IMR-90 (cell line): ENCODE results near the gene MAP1LC3C. TPM values are rescaled to one million over a fixed set of nuclear protein-coding genes. Genes with fewer than 3 reads are reported as not detected.

ENCODE experiments used
- ATAC-seq: fragments of 200-7000 bp; cut with Tn5 transposase; 2 replicates; pipeline ENCODE4 v1.9.1; 2020; ENCODE audit warnings: low read depth, mild to moderate bottlenecking, moderate library complexity
- BruUV-seq: library from RNA; stranded (reverse); fragments of 400-500 nt; replicated peaks from 2 replicates; lab custom pipeline; 2021; lab: Mats Ljungman, UMichigan
- CTCF ChIA-PET: fragments of 300-600 bp; formaldehyde crosslinking; extraction: SDS; loops from one replicate; lab custom pipeline; 2021; ENCODE audit warnings: antibody characterized with exemption; lab: Yijun Ruan, JAX
- POLR2A ChIA-PET: fragments of 300-600 bp; sonication (Branson Sonifier 250); formaldehyde crosslinking; loops from one replicate; lab custom pipeline; 2022; ENCODE audit warnings: antibody characterized with exemption; ENCODE audit not compliant: unreplicated experiment; lab: Charles Lee
- DNase-seq: peaks from one replicate; pipeline ENCODE4 v3.0.0; 2013
- H2AFZ ChIP-seq: replicated peaks from 2 replicates; pipeline ENCODE3; 2013; ENCODE audit warnings: low read length, mild to moderate bottlenecking; ENCODE audit not compliant: poor library complexity
- H2AK5ac ChIP-seq: 2 replicates; pipeline ENCODE4 v1.6.1; 2013; ENCODE audit warnings: low read depth, low read length, inconsistent platforms
- H2AK9ac ChIP-seq: replicated peaks from 2 replicates; pipeline ENCODE3; 2013; ENCODE audit warnings: mild to moderate bottlenecking, low read depth, low read length, moderate library complexity; ENCODE audit not compliant: poor library complexity
- H2BK120ac ChIP-seq: 2 replicates; pipeline ENCODE4 v1.6.1; 2013; ENCODE audit warnings: low read depth, low read length, inconsistent platforms
- H2BK15ac ChIP-seq: 3 replicates; pipeline ENCODE4 v1.6.1; 2013; ENCODE audit warnings: low read depth, low read length, inconsistent platforms
- H2BK20ac ChIP-seq: 2 replicates; pipeline ENCODE4 v1.6.1; 2013; ENCODE audit warnings: low read depth, mild to moderate bottlenecking, inconsistent platforms, low read length, moderate library complexity
- H2BK5ac ChIP-seq: 2 replicates; pipeline ENCODE4 v1.6.1; 2013; ENCODE audit warnings: mild to moderate bottlenecking, low read depth, low read length, inconsistent platforms; ENCODE audit not compliant: poor library complexity, severe bottlenecking
- H3K14ac ChIP-seq: replicated peaks from 2 replicates; pipeline ENCODE4 v1.6.1; 2013; ENCODE audit warnings: low read depth, low read length, inconsistent platforms
- H3K18ac ChIP-seq: 2 replicates; pipeline ENCODE4 v1.6.1; 2013; ENCODE audit warnings: low read depth, low read length, control low read depth
- H3K23ac ChIP-seq: 2 replicates; pipeline ENCODE4 v1.6.1; 2013; ENCODE audit warnings: low read depth, low read length, inconsistent platforms
- H3K27ac ChIP-seq: 2 replicates; pipeline ENCODE4 v1.5.1; 2013; ENCODE audit warnings: mild to moderate bottlenecking, control low read depth, low read length; ENCODE audit not compliant: insufficient read depth
- H3K27me3 ChIP-seq: 2 replicates; pipeline ENCODE4 v1.6.1; 2013; ENCODE audit warnings: low read length; ENCODE audit not compliant: control insufficient read depth, insufficient read depth
- H3K36me3 ChIP-seq: 2 replicates; pipeline ENCODE4 v1.6.1; 2013; ENCODE audit warnings: low read length, mixed read lengths; ENCODE audit not compliant: control insufficient read depth, insufficient read depth
- H3K4ac ChIP-seq: 2 replicates; pipeline ENCODE4 v1.6.1; 2013; ENCODE audit warnings: low read depth, low read length, inconsistent platforms
- H3K4me1 ChIP-seq: 2 replicates; pipeline ENCODE4 v1.6.1; 2013; ENCODE audit warnings: low read length, mixed read lengths; ENCODE audit not compliant: control insufficient read depth, insufficient read depth
- H3K4me2 ChIP-seq: 2 replicates; pipeline ENCODE4 v1.6.1; 2013; ENCODE audit warnings: low read depth, mild to moderate bottlenecking, control low read depth, low read length, moderate library complexity
- H3K4me3 ChIP-seq: 2 replicates; pipeline ENCODE4 v1.5.1; 2013; ENCODE audit warnings: low read depth, mild to moderate bottlenecking, control low read depth, low read length, moderate library complexity; ENCODE audit not compliant: insufficient read depth
- H3K56ac ChIP-seq: 2 replicates; pipeline ENCODE4 v1.6.1; 2013; ENCODE audit warnings: low read length, inconsistent platforms; ENCODE audit not compliant: insufficient read depth; ENCODE audit errors: extremely low read depth
- H3K79me1 ChIP-seq, 2 experiments: 2 replicates each; pipeline ENCODE4 v1.6.1; 2013; ENCODE audit warnings: low read length in 2 of 2, inconsistent platforms in 1 of 2, low read depth in 1 of 2
- H3K9ac ChIP-seq: 2 replicates; pipeline ENCODE4 v1.6.1; 2013; ENCODE audit warnings: low read depth, low read length, control low read depth
- H3K9me1 ChIP-seq: 2 replicates; pipeline ENCODE4 v1.6.1; 2013; ENCODE audit warnings: low read length, inconsistent platforms; ENCODE audit not compliant: insufficient read depth
- H3K9me3 ChIP-seq: 2 replicates; pipeline ENCODE4 v1.6.1; 2013; ENCODE audit warnings: low read length; ENCODE audit not compliant: control insufficient read depth, insufficient read depth
- H4K20me1 ChIP-seq: 2 replicates; pipeline ENCODE4 v1.6.1; 2013; ENCODE audit warnings: low read length, inconsistent platforms; ENCODE audit not compliant: insufficient read depth
- H4K5ac ChIP-seq: 2 replicates; pipeline ENCODE4 v1.6.1; 2013; ENCODE audit warnings: mild to moderate bottlenecking, low read depth, low read length, control low read depth
- H4K8ac ChIP-seq, 2 experiments: 2 replicates each; pipeline ENCODE4 v1.6.1; 2013; ENCODE audit warnings: low read depth in 2 of 2, low read length in 2 of 2, control low read depth in 1 of 2, inconsistent platforms in 1 of 2
- H4K91ac ChIP-seq: 2 replicates; pipeline ENCODE4 v1.6.1; 2013; ENCODE audit warnings: low read depth, low read length, inconsistent platforms; ENCODE audit not compliant: insufficient read depth
- CEBPB ChIP-seq: IDR thresholded peaks from 2 replicates; pipeline ENCODE4 v1.6.1; 2012; ENCODE audit warnings: low read depth, low read length, improper control_type of control experiment
- CHD1 ChIP-seq: IDR thresholded peaks from 2 replicates; pipeline ENCODE4 v1.6.1; 2012; ENCODE audit warnings: low read depth, low read length, improper control_type of control experiment
- FOS ChIP-seq: fragments of 150-350 bp; IDR thresholded peaks from 2 replicates; pipeline ENCODE4 v1.6.1; 2016; ENCODE audit warnings: low read depth, low read length
- MAZ ChIP-seq: IDR thresholded peaks from 2 replicates; pipeline ENCODE4 v1.6.1; 2012; ENCODE audit warnings: low read depth, mild to moderate bottlenecking, low read length, improper control_type of control experiment, moderate library complexity, borderline replicate concordance
- MXI1 ChIP-seq: IDR thresholded peaks from 2 replicates; pipeline ENCODE4 v1.6.1; 2012; ENCODE audit warnings: low read depth, mild to moderate bottlenecking, low read length, moderate library complexity, borderline replicate concordance
- NFE2L2 ChIP-seq: fragments of 150-350 bp; IDR thresholded peaks from 2 replicates; pipeline ENCODE4 v1.6.1; 2016; ENCODE audit warnings: low read depth, mild to moderate bottlenecking, low read length
- RAD21 ChIP-seq: IDR thresholded peaks from 2 replicates; pipeline ENCODE4 v1.6.1; 2012; ENCODE audit warnings: low read length, improper control_type of control experiment
- RCOR1 ChIP-seq: IDR thresholded peaks from 2 replicates; pipeline ENCODE4 v1.6.1; 2012; ENCODE audit warnings: mild to moderate bottlenecking, low read length, improper control_type of control experiment; ENCODE audit not compliant: insufficient replicate concordance
- RFX5 ChIP-seq: IDR thresholded peaks from 2 replicates; pipeline ENCODE4 v1.8.0; 2012; ENCODE audit warnings: low read depth, mild to moderate bottlenecking, low read length, moderate library complexity
- SMC3 ChIP-seq: fragments of 150-350 bp; IDR thresholded peaks from 2 replicates; pipeline ENCODE4 v1.6.1; 2016; ENCODE audit warnings: low read depth, mild to moderate bottlenecking, antibody characterized with exemption, low read length, moderate library complexity
- USF2 ChIP-seq: fragments of 150-350 bp; IDR thresholded peaks from 2 replicates; pipeline ENCODE4 v1.6.1; 2017; ENCODE audit warnings: mild to moderate bottlenecking, antibody characterized with exemption, low read length, low read depth
- WGBS, 2 experiments: methylation state at CpG; one replicate each; pipeline versions ENCODE4 v1.1.5 to v1.1.7; 2013; ENCODE audit warnings: missing lambda C conversion rate in 2 of 2; ENCODE audit not compliant: insufficient read length in 1 of 2; ENCODE audit errors: extremely low coverage in 2 of 2; 5-methylcytosine and 5-hydroxymethylcytosine counted together
- dilution Hi-C: fragments of 300-500 bp; cut with HindIII; formaldehyde crosslinking; loops from one replicate; pipeline ENCODE4 v1.14.3; 2018; ENCODE audit warnings: low sequenced_read_pairs; ENCODE audit not compliant: unreplicated experiment
- in situ Hi-C: fragments of 300-500 bp; cut with MboI; formaldehyde crosslinking; loops from 3 replicates; pipeline ENCODE4 v1.14.3; 2019; ENCODE audit warnings: low sequenced_read_pairs, inconsistent platforms, mixed read lengths
- intact Hi-C: fragments of 100-400 bp; cut with micrococcal nuclease; formaldehyde crosslinking; loops from 2 replicates; pipeline ENCODE4 v1.10.0; 2022
- polyA plus RNA-seq, 3 experiments: library from polyadenylated mRNA; depleted of rRNA; stranded (reverse); fragments of >200 nt; gene quantifications; 2 replicates each; pipeline ENCODE4 v1.2.3, GENCODE V29; 2012; ENCODE audit warnings: low replicate concordance in 1 of 3
- total RNA-seq: library from RNA; depleted of rRNA; stranded (reverse); fragments of >200 nt; gene quantifications from 2 replicates; pipeline ENCODE4 v1.2.3, GENCODE V29; 2012

The MAP1LC3C gene
- total and polyA plus RNA-seq, 2 of the 4 experiments (the other 2 are of a cell fraction) = under 0.01 TPM; not detected in 1

- in situ Hi-C loops (loop anchor here (10.0 kb wide), 1 partner anchor 1306 kb away; no protein-coding TSS in a partner anchor), dilution Hi-C loops (no loop called here), intact Hi-C loops (loop anchor here (1.0 to 5.0 kb wide), 2 partner anchors 487 to 1306 kb away; partner anchors contain the start of gene KMO)
- H4K8ac ChIP-seq = no peak overlapping the region
- no peak for ATAC-seq
- no peak for DNase-seq
- no peak overlapping the region for H3K18ac ChIP-seq
- H3K27me3 ChIP-seq = no peaks in the 10 kb centered on the region
- H3K14ac ChIP-seq = no peak overlapping the region
- no peak overlapping the region for H3K9ac ChIP-seq
- no peak overlapping the region for H3K4me3 ChIP-seq
- BruUV-seq = no TSS peak
- WGBS, 2 experiments = 60% methylated on average over 1 of the region's 6 CpGs; no CpG with 5 or more reads in 1 of the 2 experiments
- no peak overlapping the region for H3K23ac ChIP-seq
- no peaks in the 10 kb centered on the region for H3K9me3 ChIP-seq
- no peak overlapping the region for H3K27ac ChIP-seq
- no peak overlapping the region for H2BK15ac ChIP-seq
- H4K20me1 ChIP-seq = no peaks in the 10 kb centered on the region
- H4K91ac ChIP-seq = no peak overlapping the region
- H3K4ac ChIP-seq = no peak overlapping the region
- no peak overlapping the region for H4K5ac ChIP-seq
- no peak overlapping the region for H2BK5ac ChIP-seq
- no peaks in the 10 kb centered on the region for H3K9me1 ChIP-seq
- no peak overlapping the region for H2AK5ac ChIP-seq
- H3K56ac ChIP-seq = no peak overlapping the region
- H2BK20ac ChIP-seq = no peak overlapping the region
- H3K36me3 ChIP-seq = no peaks in the 10 kb centered on the region
- H2AK9ac ChIP-seq = no peak overlapping the region
- H2AFZ ChIP-seq = no peak overlapping the region
- no peaks in the 10 kb centered on the region for H3K4me1 ChIP-seq
- ChIA-PET CTCF (no interaction called here), POLR2A (no interaction called here)
- no peak overlapping the region for H2BK120ac ChIP-seq
- H3K79me1 ChIP-seq = no peaks in the 10 kb centered on the region
- no peak for TF ChIP-seq MAZ
- no peak for TF ChIP-seq USF2
- TF ChIP-seq MXI1 = no peak
- TF ChIP-seq CHD1 = no peak
- no peak for TF ChIP-seq RCOR1
- no peak for TF ChIP-seq CEBPB
- TF ChIP-seq RFX5 = no peak
- TF ChIP-seq SMC3 = no peak
- TF ChIP-seq FOS = no peak
- TF ChIP-seq RAD21 = no peak
- TF ChIP-seq NFE2L2 = no peak
- H3K4me2 ChIP-seq = no peak overlapping the region
Measured at GRCh38 chr1:242019018-242019417, 20.1 kb upstream of the MAP1LC3C start.
